GM18870 (cell line): ENCODE results near the gene ATAD1.
A peak's percentile ranks its signal among the peaks of the same experiment; 100 is the strongest.
"Not testable (repeated sequence)": the region's sequence is repeated elsewhere in the genome, so short reads cannot be mapped to it uniquely, and the experiment has no call there.

Source experiments
- ATAC-seq: cut with Tn5 transposase; IDR thresholded peaks from one replicate; pipeline ENCODE4 v1.9.1; 2021; ENCODE audit warnings: moderate library complexity; ENCODE audit not compliant: unreplicated experiment

Gene ATAD1

DNA sequence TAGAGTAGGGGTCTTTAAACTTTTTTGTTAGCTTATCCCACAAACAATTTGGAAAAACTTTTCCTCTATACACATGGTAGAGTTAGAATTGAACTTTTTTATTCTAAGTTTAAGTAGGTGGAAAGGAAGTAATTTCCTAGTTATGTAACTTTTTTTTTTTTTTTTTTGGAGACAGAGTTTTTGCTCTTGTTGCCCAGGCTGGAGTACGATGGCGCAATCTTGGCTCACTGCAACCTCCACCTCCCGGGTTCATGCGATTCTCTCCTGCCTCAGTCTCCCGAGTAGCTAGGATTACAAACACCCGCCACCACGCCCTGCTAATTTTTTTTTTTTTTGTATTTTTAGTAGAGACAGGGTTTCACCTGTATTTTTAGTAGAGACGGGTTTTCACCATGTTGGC, 28.7 kb upstream of the ATAD1 start:
- not testable (repeated sequence) for ATAC-seq

DNA sequence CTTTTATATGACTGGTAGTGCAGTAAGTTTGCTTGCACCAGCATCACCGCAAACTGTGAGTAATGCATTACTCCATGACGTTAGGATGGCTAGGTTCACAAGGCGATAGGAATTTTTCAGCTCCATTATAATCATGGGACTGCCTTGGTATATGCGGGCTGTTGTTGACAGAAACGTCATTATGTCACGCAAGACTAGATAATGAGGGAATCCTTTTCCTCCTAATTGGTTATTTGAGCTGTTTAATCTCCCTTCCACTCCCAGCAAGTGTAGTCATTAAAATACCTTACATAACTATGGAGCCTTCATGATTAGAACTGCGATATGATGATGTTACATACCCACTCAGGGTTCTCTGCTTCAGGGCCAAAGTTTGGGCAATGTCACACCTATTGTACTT, 28.0 kb upstream of the ATAD1 start:
- ATAC-seq, result no peak

DNA sequence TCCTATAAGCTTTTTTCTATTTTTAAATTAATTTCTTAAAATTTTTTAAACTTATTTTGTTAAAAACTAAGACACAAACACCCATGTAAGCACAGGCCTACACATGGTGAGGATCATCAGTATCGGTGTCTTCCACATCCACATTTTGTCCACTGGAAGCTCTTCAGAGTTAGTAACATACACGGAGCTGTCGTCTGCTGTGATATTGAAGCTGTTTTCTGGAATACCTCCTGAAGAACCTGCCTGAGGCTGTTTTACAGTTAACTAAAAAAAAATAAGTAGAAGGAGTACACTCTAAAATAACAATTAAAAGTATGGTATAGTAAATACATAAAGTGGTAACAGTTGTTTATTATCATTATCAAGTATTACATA, 27.6 kb upstream of the ATAD1 start:
- ATAC-seq, result no peak

DNA sequence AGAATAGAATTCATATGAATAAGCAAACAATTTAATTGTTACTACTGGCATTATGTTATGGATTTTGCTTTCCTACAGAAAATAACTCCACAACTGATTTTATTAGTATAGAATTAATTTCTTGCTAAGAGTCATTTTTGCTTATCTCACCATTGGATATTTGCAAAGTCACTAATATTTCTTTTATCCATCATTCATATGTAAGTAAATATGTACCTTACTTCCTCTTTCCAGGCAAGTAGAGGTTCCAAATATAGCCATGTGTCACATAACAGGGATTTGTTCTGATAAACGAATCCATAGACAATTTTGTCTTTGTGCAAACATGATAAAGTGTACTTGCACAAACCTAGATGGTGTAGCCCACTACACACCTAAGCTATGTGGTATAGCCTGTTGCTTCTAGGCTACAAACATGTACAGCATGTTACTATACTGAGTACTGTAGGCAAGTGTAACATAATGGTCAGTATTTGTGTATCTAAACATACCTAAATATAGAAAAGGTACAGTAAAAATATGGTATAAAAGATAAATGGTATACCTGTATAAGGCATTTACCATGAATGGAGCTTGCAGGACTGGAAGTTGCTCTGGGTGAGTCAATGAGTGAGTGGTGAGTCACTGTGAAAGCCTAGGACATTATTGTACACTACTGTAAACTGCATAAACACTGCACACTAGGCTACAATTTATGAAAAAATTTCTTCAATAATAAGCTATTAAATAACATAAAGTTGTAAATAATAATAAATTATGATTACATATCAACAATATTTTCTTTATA, 27.0 kb upstream of the ATAD1 start:
- no peak for ATAC-seq

DNA sequence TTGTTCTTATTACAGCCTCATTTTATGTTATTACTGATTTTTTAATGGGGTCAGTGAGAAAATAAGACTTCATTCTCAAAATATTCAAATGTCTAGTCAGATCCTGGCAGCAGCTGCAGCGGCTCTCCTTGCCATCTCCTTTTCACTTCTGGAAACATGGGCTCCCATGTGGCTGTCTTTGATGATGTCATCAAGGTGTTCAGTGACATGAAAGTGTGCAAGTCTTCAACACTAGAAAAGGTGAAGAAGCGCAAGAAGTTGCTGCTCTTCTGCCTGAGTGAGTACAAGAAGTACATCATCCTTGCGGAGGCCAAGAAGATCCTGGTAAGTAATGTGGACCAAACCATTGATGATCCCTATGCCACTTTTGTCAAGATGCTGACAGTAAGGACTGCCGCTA, 25.7 kb upstream of the ATAD1 start:
- ATAC-seq, result no peak

DNA sequence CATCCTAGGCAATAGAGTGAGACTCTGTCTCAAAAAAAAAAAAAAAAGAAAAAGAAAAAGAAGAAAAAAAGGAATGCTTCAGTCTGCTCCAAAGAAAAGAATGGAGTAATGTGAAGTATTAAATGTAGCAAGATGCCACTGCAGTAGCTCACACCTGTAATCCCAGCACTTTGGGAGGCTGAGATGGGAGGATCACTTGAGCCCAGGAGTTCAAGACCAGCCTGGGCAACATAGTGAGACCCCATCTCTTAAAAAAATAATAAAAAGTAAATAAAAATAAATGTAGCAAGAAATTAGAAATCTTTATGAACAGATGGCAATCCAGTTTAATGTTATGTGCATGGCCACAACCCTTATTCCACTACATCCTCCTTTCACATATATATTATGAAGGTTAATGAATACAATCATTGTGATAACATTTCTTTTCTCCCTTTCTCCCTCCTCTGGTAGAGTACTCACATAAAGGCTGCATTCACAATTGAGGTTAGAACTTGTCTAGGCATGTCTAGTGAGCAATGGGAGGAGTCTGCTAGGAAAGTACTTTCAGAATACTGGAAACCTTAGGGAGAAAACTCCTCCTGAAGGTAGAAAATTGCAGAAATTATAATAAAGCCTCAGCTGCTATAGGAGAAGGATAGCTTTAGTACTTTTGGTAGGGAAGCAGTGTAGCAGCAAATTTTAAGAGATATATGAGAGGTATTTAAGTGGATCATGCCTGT, 24.9 kb upstream of the ATAD1 start:
- no peak for ATAC-seq

DNA sequence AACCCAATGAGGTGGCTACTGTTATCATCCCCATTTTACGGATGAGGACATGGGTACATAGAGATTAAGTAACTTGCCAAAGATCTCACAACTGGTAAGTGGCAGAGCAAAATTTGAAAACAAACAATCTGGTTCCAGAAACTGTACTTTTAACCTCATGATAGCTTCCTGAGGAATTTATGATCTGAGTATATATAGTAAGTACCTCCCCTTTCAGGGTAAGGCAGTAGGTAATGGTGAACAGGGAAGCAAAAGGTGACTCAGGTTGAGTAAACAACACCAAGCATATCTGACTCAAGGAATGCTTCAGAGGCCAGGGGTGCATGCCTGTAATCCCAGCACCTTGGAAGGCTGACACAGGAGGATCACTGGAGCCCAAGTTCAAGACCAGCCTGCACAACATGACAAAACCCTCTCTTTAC, 24.2 kb upstream of the ATAD1 start:
- no peak for ATAC-seq

DNA sequence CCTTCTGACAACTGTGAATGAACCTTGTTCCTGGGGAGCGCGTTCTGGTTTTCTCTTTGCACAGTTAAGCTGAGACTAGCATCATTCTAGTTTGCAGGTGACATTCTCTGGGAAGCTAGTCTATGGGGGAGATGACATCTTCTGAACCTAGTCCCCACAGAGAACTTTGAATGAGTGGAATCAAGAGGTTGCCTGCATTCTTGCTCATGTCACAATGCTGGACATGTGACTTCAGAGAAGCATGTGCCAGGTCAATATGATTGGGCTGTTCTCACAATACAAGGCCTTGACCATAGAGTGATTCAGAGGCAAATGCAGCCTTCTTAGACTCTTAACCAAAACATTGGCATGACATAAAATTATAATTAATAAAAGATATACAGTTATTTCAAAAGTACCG, 23.2 kb upstream of the ATAD1 start:
- no peak for ATAC-seq

DNA sequence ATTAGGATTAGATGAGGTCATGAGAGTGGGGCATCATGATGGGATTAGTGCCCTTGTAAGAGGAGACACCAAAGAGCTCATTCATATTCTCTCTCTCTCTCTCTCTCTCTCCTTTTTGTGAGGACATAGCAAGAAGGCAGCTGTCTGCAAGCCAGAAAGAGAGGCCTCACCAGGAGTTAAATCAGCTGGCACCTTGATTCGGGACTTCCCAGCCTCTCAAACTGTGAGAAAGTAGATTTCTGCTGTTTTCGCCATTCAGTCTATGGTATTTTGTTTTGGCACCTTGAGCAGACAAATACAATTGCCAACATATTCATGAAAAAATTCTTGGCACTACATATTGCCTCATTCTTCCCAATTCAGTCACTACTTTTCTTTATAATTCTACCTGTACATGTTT, 20.6 kb upstream of the ATAD1 start:
- no peak for ATAC-seq

DNA sequence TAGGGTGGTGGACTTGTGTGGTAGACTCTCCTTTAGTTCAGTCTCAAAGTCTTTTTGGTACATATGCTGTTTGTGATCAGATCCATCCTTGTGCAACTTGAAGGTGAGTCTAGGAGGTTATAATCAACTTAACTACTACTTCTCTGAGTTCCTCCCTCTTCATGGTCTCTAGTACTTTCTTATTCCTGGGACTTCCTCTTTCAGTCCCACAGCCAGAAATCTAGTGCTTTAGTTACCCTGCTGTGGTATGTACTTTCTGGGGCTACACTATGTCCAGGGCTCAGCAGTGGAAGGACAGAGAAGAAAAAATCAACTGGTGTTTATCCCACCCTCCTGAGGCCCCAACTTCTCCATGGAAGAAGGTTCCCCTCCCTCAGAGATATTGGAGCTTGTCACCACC, 19.4 kb upstream of the ATAD1 start:
- no peak for ATAC-seq

DNA sequence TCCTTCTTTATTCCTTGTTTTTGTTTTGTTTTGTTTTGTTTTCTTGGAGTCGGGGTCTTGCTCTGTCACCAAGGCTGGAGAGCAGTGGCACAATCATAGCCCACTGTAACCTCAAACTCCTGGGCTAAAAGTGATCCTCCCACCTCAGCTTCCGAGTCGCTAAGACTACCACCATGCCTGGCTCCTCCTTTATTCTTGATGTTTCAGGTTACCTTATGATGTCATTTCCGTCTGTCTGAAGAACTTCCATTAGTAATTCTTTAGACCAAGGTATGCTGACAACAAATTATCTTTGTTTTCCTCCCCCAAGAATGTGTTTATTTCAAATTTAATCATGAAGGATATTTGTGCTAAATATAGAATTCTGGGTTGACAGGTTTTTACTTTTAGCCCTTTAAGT, 18.1 kb upstream of the ATAD1 start:
- ATAC-seq, result no peak

DNA sequence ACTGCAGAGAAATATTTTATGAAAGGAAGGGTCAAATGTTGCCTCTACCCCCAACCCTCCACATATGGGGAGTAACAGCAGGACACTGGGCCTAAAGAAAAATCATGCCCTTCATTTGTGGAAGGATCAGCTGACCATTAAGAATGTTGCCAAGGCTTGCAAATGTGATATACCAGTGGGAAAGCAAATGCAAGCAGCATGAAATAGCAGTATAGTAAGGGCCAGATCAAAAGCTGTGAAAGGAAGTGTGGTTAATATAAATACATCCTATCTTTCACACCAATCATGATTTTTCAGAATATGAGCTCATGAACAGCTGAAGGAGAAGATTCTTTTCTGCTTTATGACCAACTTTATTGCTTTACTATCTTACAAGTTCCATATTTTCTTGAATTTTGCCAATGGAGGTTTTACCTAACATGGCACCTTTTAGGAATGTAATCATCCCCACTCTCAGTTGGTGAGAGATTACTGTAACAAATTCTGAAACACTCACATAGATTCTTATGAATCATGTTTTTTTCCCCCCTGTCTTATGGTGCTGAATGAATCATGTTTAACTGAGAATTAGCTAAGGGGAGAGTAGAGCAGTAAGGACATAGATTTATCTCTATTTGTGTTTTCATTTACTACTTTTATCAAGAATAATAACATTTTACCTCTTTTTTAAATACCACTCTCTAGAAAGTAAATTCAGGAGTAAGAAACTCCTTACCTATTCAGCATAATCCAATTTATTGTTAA, 12.1 kb upstream of the ATAD1 start:
- no peak for ATAC-seq

DNA sequence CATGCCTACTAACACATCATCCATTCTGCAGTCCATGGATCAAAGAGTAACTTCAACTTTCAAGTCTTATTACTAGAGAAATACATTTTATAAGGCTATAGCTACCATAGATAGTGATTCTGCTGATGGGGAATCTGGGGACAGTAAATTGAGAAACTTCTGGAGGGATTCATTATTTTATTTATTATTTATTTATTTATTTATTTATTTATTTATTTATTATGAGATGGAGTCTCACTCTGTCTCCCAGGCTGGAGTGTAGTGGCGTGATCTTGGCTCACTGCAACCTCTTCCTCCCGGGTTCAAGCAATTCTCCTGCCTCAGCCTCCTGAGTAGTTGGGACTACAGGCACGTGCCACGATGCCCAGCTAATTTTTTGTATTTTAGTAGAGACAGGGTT, 11.0 kb upstream of the ATAD1 start:
- ATAC-seq, result not testable (repeated sequence)

DNA sequence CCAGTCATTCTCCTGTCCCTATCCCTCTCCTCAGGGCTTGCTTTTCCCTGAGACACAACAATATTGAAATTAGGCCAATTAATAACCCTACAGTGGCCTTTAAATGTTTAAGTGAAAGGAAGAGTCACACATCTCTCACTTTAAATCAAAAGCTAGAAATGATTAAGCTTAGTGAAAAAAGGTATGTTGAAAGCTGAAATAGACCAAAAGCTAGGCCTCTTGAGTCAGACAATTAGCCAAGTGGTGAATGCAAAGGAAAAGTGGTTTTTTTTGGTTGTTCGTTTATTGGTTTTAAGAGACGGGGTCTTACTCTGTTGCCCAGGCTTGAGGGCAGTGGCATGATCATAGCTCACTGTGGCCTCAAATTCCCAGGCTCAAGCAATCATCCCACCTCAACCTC, 9.7 kb upstream of the ATAD1 start:
- no peak for ATAC-seq

DNA sequence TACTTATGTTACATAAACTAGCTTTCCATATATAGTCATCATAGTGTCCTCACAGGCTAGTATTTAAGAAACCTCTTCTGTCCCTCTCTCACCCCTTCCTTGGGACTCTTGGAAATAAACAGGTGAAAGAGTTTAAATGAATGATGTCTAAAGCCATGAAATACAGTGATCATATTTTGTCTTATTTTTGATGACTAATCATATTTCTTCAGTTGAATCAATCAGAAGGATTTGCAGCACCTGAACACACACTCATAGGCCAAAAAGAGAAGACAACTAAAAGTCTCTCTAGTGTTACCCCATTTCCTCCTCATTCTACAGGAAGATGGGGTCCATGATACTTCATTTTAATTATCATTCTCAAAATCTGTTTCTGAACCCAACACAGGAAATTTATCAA, 8.6 kb upstream of the ATAD1 start:
- ATAC-seq, result no peak

DNA sequence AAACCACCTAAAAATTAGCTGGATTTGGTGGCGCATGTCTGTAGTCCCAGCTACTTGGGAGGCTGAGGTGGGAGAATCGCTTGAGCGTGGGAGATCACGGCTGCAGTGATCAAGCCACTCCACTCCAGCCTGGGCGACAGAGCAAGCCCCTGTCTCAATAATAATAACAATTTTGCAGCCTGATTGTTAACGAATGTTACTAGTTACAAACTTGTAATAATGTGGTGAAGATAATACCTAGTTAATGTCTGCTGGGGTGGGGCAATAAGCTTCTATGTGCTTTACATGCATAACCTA, 1.2 kb upstream of the ATAD1 start:
- ATAC-seq, result no peak

DNA sequence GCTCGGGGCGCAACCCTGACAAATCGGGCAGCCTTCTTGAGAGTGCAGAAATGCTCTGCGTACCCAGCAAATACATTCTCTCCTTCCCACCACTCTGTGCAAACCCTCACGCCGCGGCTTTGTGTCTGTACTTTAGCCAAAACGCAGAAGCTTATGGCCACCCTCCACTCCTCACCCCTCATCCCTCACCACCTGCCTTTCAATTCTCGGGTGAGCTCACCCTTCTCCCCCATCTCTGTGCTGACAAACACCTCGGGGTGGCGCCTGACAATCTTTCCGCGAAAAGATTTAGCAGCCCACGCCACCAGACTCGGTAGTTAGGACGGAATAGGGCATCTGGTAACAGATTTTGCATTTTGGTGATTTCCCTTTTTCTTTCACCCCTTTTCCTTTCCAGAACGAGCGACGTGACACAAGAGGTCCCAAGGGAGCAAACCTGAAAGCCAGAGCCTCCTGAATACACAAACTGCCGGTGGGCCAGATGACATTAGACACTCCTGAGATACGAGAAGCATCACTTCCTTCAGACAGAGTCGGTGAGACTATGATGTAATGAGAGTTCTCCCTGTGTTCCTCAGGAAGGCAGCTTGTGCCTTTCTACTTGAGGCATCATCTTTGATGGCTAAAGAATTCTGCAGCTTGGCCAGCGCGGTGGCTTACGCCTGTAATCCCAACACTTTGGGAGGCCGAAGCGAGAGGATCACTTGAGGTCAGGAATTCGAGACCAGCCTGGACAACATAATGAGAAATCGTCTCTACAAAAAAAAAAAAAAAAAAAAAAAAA, 671 bp upstream of the ATAD1 start:
- ATAC-seq, result peak; percentile 46

DNA sequence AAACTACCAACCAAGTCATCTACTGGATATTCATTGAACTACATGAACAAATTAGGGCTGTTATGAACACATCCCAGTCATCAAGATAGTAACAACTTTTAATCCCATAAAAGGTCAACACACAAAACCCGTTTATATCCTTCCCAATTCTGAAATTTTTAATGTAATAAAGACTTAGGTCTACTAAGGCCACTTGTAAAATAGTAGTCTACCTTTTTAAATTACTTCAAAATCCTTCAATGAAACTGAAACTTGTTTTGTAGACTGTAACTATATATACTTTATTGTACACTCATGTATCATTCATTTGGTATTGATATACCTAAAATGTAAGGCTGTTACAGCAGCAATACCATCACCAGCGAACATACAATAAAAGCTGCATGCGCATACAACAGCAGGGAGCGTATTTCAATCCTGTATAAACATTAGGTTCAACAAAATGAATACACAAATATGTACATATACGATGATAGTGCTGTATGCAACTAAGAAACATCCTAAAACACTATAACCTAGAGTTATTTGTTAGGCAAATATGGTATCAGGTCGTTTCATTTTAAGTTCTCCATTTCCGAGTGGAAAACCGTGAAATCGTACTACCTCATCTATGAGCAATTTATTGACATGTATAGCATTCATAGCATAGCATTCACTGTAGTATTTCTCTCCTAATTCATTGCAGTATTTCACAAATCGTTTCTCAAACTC, 973 bp downstream of the ATAD1 start:
- ATAC-seq, result no peak

DNA sequence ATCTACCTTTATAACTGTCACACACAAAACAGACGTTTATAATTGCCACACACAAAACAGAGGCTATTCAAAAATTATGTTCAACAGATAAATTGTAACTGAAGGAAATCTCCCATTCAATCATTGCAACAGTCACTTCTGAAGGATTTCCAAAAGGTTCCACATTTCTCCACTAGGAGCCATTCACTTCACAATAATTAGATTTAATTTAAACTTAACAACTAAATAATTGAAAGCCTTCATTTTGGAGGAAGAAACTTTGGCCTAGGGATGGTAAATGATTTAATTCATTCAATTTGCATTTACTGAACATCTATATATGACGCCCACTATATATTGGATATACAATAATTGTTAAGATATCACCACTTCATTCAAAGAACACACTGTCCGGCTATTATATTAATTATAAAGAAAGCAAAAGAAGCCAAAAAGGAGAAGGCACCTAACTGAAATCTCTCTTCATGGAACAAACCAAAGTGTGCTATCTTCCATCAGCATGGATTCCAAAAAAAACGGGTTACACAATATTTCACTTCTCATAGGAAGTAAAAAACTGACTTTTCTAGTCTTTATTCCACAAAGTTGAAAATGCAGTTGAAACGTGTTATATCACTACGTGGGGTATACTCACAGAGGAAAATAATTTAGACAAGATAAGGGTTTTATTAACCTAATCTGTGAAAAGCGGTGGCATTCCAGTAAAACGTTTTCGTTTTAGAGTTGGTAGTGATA, 1.7 kb downstream of the ATAD1 start:
- no peak for ATAC-seq

DNA sequence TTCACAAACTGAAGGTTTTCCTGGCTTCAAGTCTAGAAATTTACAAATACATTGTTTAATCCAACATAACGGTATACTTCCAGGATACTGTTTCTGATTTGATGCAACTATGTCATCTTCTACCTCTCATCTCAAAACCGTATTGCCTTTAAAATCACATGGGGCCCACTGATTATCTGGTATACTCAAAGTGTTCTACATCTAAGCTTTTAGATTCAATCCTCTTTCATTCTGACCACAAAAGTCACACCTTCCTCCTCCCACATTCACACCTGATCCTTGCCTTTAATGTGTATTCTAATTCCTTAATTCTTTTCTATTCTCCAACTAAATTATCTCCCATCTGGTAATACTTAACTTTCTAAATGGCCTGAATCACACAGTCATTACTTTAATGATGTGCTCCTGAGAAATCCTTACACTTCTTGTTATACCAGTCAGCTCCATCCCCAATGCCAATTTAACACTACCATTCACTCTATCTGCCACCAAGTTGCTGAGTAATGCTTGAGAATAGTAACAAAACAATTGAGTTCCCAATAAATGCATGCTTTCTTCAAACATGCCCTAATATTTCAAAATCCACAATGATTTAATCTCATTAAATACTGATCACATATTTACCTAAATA, 13.0 kb downstream of the ATAD1 start:
- no peak for ATAC-seq
